GM19452 (cell line): Measurements from ENCODE around the gene MCOLN1.
"Not testable (repeated sequence)": the region's sequence is repeated elsewhere in the genome, so short reads cannot be mapped to it uniquely, and the experiment has no call there.

Source experiments
- ATAC-seq: cut with Tn5 transposase; IDR thresholded peaks from one replicate; pipeline ENCODE4 v1.9.1; 2021; ENCODE audit not compliant: unreplicated experiment

The MCOLN1 gene

DNA sequence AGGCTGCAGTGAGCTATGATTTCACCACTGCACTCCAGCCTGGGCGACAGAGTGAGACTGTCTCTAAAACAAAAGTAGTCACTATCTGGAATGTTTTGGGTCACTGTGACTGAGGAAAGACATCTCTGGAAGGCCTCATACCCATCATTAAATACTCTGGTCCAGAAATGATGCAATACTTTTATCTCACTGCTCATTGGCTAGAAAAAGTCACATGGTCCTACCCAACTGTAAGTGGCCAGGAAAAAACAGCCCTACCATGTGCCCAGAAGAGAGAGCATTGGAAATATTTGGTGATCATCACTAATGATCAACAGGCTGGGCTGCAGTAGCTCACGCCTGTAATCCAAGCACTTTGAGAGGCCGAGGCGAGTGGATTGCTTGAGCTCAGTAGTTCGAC lies 42.9 kb downstream of the MCOLN1 start:
- no peak for ATAC-seq

DNA sequence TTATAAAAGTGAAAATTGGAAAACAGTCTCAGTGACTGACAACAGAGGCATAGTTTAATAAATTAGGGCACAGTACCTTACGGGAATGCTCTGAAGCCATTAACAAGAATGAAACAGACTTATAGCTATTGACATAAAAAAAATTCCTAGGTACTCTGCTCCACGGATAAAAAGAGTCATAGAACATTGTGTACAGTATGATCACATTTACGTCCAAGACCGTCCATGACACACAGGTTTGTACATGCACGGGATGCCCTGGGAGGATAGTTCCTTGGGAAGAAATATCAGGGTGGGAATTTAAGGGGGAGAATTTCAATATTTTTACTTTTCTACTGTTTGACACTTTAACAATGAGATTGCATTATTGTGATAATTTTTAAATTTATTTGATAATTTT lies 48.3 kb downstream of the MCOLN1 start:
- no peak for ATAC-seq

GRCh38 chr19:7575434-7576040 lies 53.1 kb downstream of the MCOLN1 start:
- ATAC-seq, result no peak

DNA sequence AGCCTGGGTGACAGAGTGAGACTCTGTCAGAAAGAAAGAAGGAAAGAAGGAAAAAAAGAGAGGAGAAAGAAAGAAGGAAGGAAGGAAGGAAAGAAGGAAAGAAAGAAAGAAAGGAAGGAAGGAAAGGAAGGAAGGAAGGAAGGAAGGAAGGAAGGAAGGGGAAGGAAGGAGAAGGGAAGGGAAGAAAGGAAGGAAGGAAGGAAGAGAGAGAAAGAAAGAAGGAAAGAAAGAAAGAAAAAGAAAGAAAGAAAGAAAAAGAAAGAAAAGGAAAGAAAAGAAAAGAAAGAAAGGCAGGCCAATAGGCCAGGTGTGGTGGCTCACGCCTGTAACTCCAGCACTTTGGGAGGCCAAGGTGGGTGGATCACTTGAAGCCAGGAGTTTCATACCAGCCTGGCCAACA lies 55.0 kb downstream of the MCOLN1 start:
- not testable (repeated sequence) for ATAC-seq

- no peak for ATAC-seq
Measured at GRCh38 chr19:7578127-7578526, 55.7 kb downstream of the MCOLN1 start.

DNA sequence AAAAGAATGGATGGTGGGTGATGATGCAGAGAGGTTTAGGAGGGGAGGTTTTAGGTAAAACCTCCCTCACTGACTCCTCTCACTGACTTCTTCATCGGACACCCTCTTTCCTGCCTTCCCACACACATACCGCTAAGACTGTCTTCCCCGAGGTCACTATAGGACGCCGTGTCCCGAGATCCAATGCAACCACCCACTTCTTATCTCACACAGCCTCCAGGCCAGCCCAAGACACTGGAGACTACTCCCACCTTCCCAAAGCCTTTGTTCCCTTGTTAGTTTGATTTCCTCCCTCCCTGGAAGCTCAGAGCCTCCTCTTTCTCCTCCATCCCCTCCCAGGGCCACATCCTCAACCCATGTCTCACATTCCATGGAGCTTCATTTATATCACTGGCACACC lies 56.8 kb downstream of the MCOLN1 start:
- no peak for ATAC-seq

DNA sequence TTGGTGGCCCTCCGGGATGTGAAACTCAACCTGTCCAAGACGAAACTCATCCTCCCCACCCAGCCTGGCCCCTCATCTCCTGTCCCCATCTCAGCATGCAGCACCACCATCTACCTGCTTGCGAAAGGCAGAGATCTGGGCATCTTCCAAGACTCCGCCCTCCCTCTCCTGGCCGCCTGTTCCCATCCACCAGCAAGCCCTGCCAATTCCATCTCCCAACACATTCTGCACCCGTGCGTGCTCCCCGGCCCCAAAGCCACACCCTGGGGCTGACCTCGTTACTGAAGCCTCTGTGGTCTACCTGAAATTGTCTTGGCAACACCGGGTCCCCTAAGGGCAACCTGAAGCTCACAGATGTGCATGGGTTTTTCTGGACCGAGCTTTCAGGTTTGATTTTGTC lies 60.0 kb downstream of the MCOLN1 start:
- no peak for ATAC-seq
